ENCODE measurements around the gene P4HB. TPM values are rescaled to one million over a fixed set of nuclear protein-coding genes. Genes with fewer than 3 reads are reported as not detected.

P4HB gene
- total RNA-seq, 1 experiment from 2014 or later = 800 TPM

DNA sequence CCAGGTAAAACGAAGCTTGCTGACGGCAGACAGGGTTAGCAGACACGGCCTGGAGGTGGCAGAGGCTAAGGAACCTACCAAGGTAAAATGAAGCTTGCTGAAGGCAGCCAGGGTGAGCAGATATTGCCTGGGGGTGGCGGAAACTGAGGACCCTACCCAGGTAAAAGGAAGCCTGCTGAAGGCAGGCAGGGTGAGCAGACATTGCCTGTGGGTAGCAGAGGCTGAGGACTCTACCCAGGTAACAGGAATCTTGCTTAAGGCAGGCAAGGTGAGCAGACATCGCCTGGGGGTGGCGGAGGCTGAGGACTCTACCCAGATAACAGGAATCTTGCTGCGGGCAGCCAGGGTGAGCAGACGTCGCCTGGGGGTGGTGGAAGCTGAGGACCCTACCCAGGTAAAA, 59.0 kb downstream of the P4HB start:
- no peak for DNase-seq (ENCODE audit: extremely low read depth, low read depth)

DNA sequence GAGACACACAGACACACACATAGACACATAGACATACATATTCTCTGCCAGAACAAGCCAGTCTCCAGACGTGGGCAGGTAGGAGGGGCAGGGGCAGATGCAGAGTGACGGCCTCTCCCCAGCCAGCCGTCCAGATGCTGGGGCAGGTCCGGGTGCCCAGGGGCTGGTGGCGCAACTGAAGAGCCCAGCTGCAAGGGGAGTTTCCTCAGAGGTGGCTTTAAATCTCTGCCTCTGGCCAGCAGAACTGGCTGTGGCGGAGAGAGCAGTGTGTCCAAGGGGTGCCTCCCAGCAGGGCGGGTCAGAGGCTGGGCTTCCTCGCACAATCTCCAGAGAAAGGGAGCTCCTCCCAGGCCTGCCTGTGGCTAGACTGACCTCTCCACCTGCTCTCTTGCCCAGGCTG, 65.8 kb downstream of the P4HB start:
- DNase-seq (ENCODE audit: extremely low read depth, low read depth) = no peak

DNA sequence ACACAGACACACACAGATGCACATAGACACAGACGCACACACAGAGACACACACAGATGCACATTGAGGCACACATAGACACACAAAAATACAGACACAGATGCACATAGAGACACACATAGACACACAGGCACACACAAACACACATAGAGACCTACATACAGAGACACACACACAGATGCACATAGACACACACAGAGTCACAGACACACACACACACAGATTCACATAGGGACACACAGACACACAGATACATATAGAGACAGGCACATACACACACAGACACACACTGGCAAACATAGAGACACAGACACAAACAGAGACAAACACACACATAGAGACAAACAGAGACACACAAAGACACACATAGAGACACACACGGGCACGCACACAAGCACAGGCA, 66.3 kb downstream of the P4HB start:
- DNase-seq (ENCODE audit: extremely low read depth, low read depth) = no peak

Other genes starting within 250 kb of the P4HB start
- 57.1 and 69.9 TPM in 2 replicates for gene NPLOC4, start 223.4 kb downstream of the P4HB start, total RNA-seq (2014; rRNA removed; shearing (Covaris generic))
- gene TSPAN10, start 223.3 kb downstream of the P4HB start, total RNA-seq (2014; rRNA removed; shearing (Covaris generic)) = 0.42 and 0.49 TPM in 2 replicates
- not detected in 2 replicates for gene PDE6G, start 204.0 kb downstream of the P4HB start, total RNA-seq (2014; rRNA removed; shearing (Covaris generic))
- gene OXLD1, start 193.9 kb downstream of the P4HB start, total RNA-seq (2014; rRNA removed; shearing (Covaris generic)) = 47.5 and 60.0 TPM in 2 replicates
- 20.3 and 21.7 TPM in 2 replicates for gene CCDC137, start 193.8 kb downstream of the P4HB start, total RNA-seq (2014; rRNA removed; shearing (Covaris generic))
- gene ARL16, start 176.7 kb downstream of the P4HB start, total RNA-seq (2014; rRNA removed; shearing (Covaris generic)) = 35.3 and 36.4 TPM in 2 replicates
- 57.5 and 57.9 TPM in 2 replicates for gene HGS, start 176.5 kb downstream of the P4HB start, total RNA-seq (2014; rRNA removed; shearing (Covaris generic))
- 33.7 and 38.1 TPM in 2 replicates for gene MRPL12, start 157.2 kb downstream of the P4HB start, total RNA-seq (2014; rRNA removed; shearing (Covaris generic))
- 9.4 and 12.6 TPM in 2 replicates for gene SLC25A10, start 148.3 kb downstream of the P4HB start, total RNA-seq (2014; rRNA removed; shearing (Covaris generic))
- gene GCGR, start 56.4 kb downstream of the P4HB start, total RNA-seq (2014; rRNA removed; shearing (Covaris generic)) = 0.40 and 0.58 TPM in 2 replicates
- 25.6 and 31.7 TPM in 2 replicates for gene MCRIP1, start 27.2 kb downstream of the P4HB start, total RNA-seq (2014; rRNA removed; shearing (Covaris generic))
- not detected in 2 replicates for gene PPP1R27, start 25.5 kb downstream of the P4HB start, total RNA-seq (2014; rRNA removed; shearing (Covaris generic))
- 175 and 178 TPM in 2 replicates for gene ARHGDIA, start 10.8 kb upstream of the P4HB start, total RNA-seq (2014; rRNA removed; shearing (Covaris generic))
- 130 and 142 TPM in 2 replicates for gene ALYREF, start 31.1 kb upstream of the P4HB start, total RNA-seq (2014; rRNA removed; shearing (Covaris generic))
- 137 and 139 TPM in 2 replicates for gene ANAPC11, start 31.2 kb upstream of the P4HB start, total RNA-seq (2014; rRNA removed; shearing (Covaris generic))
- 0.05 TPM in 1 of 2 replicates, not detected in the other for gene NPB, start 41.7 kb upstream of the P4HB start, total RNA-seq (2014; rRNA removed; shearing (Covaris generic))
- 2.7 and 3.4 TPM in 2 replicates for gene PCYT2, start 50.9 kb upstream of the P4HB start, total RNA-seq (2014; rRNA removed; shearing (Covaris generic))
- gene SIRT7, start 57.6 kb upstream of the P4HB start, total RNA-seq (2014; rRNA removed; shearing (Covaris generic)) = 18.1 and 19.7 TPM in 2 replicates
- 62.5 and 64.3 TPM in 2 replicates for gene MAFG, start 67.2 kb upstream of the P4HB start, total RNA-seq (2014; rRNA removed; shearing (Covaris generic))
- gene PYCR1, start 76.8 kb upstream of the P4HB start, total RNA-seq (2014; rRNA removed; shearing (Covaris generic)) = 210 and 242 TPM in 2 replicates
- not detected in 2 replicates for gene MYADML2, start 86.7 kb upstream of the P4HB start, total RNA-seq (2014; rRNA removed; shearing (Covaris generic))
- gene NOTUM, start 100.7 kb upstream of the P4HB start, total RNA-seq (2014; rRNA removed; shearing (Covaris generic)) = 0.15 TPM in 1 of 2 replicates, not detected in the other
- 20.5 and 21.1 TPM in 2 replicates for gene ASPSCR1, start 117.1 kb upstream of the P4HB start, total RNA-seq (2014; rRNA removed; shearing (Covaris generic))
- 46.6 and 51.4 TPM in 2 replicates for gene CENPX, start 162.3 kb upstream of the P4HB start, total RNA-seq (2014; rRNA removed; shearing (Covaris generic))
- gene LRRC45, start 162.8 kb upstream of the P4HB start, total RNA-seq (2014; rRNA removed; shearing (Covaris generic)) = 6.1 and 7.4 TPM in 2 replicates
- gene RAC3, start 171.1 kb upstream of the P4HB start, total RNA-seq (2014; rRNA removed; shearing (Covaris generic)) = 19.0 and 25.5 TPM in 2 replicates
- 42.6 and 44.3 TPM in 2 replicates for gene DCXR, start 177.2 kb upstream of the P4HB start, total RNA-seq (2014; rRNA removed; shearing (Covaris generic))
- gene RFNG, start 191.3 kb upstream of the P4HB start, total RNA-seq (2014; rRNA removed; shearing (Covaris generic)) = 25.5 and 26.5 TPM in 2 replicates
- 100 and 102 TPM in 2 replicates for gene GPS1, start 191.4 kb upstream of the P4HB start, total RNA-seq (2014; rRNA removed; shearing (Covaris generic))
- 123 and 176 TPM in 2 replicates for gene DUS1L, start 205.3 kb upstream of the P4HB start, total RNA-seq (2014; rRNA removed; shearing (Covaris generic))
- 53.8 and 54.7 TPM in 2 replicates for gene FASN, start 237.7 kb upstream of the P4HB start, total RNA-seq (2014; rRNA removed; shearing (Covaris generic))

All from NCI-H460 (cell line).